ENCODE data around the gene CCDC6.

GRCh38 chr10:59819683-59820082 lies 86.7 kb downstream of the CCDC6 start:
- TF ChIP-seq POLR2A (IDR thresholded peaks at IDR 0.05), result no peak
- TF ChIP-seq CTCF (IDR thresholded peaks at IDR 0.05), result no peak
